Stimulated activated CD4-positive, alpha-beta T cell treated with anti-CD3 and anti-CD28 coated beads, TNF-alpha, amount 100 ng/mL, for 1 hour (primary cell): ENCODE data around the gene COX6B1.
"Not testable (repeated sequence)": the region's sequence is repeated elsewhere in the genome, so short reads cannot be mapped to it uniquely, and the experiment has no call there.

Experiments used
- DNase-seq, 3 donors: peaks; one replicate each; pipeline ENCODE4 v3.0.0-alpha.2; 2020; ENCODE audit warnings: low read depth in 3 of 3, low spot score in 1 of 3

The COX6B1 gene

GRCh38 chr19:35633727-35634440 lies 14.2 kb upstream of the COX6B1 start:
- DNase-seq, result no peak

GRCh38 chr19:35636651-35637050 lies 11.5 kb upstream of the COX6B1 start:
- no peak for DNase-seq

- no peak for DNase-seq
Observed at GRCh38 chr19:35637165-35637564, 11.0 kb upstream of the COX6B1 start.

GRCh38 chr19:35639321-35639639 lies 8.8 kb upstream of the COX6B1 start:
- DNase-seq, result no peak

- DNase-seq, result no peak
Observed at GRCh38 chr19:35639863-35640262, 8.3 kb upstream of the COX6B1 start.

- DNase-seq, result no peak
Observed at GRCh38 chr19:35641515-35642151, 6.5 kb upstream of the COX6B1 start, which contains the start of gene ETV2. ETV2 (plus strand) TSS chr19:35641745; CDS start chr19:35642461, 716 bp downstream.

GRCh38 chr19:35642312-35642711 lies 5.8 kb upstream of the COX6B1 start:
- DNase-seq, result no peak

GRCh38 chr19:35642798-35643254 lies 5.3 kb upstream of the COX6B1 start:
- no peak for DNase-seq

- DNase-seq, result peak; percentile 44 to 59 (median 59)
Observed at GRCh38 chr19:35643255-35644205, 4.6 kb upstream of the COX6B1 start.

- DNase-seq, result peak; percentile 85 to 88 (median 88)
Observed at GRCh38 chr19:35644206-35644986, 3.7 kb upstream of the COX6B1 start.

GRCh38 chr19:35644987-35645679 lies 3.0 kb upstream of the COX6B1 start:
- DNase-seq, result peak; percentile 19 to 77 (median 35)

- no peak for DNase-seq
Observed at GRCh38 chr19:35645680-35646511, 2.2 kb upstream of the COX6B1 start.

GRCh38 chr19:35650581-35650980 lies 2.5 kb downstream of the COX6B1 start:
- no peak for DNase-seq

GRCh38 chr19:35654828-35655227 lies 6.7 kb downstream of the COX6B1 start:
- DNase-seq, result not testable (repeated sequence)

- DNase-seq, result no peak
Observed at GRCh38 chr19:35655600-35655999, 7.5 kb downstream of the COX6B1 start.

- no peak for DNase-seq
Observed at GRCh38 chr19:35656700-35657099, 8.6 kb downstream of the COX6B1 start.

- DNase-seq, result no peak
Observed at GRCh38 chr19:35657904-35658700, 10.0 kb downstream of the COX6B1 start.

GRCh38 chr19:35661995-35662340 lies 13.8 kb downstream of the COX6B1 start:
- no peak for DNase-seq

GRCh38 chr19:35663981-35664380 lies 15.9 kb downstream of the COX6B1 start:
- DNase-seq, result no peak
